Liver (tissue), 3 donors: Measurements from ENCODE around the gene HHLA2.
"Not testable (repeated sequence)": the region's sequence is repeated elsewhere in the genome, so short reads cannot be mapped to it uniquely, and the experiment has no call there.

ENCODE experiments used
- CTCF ChIP-seq: fragments of 150-350 bp; IDR thresholded peaks from 2 replicates; pipeline ENCODE4 v1.5.1; 2017; ENCODE audit warnings: improper control_type of control experiment, low read depth, low read length; ENCODE audit not compliant: missing input control
- NR2F2 ChIP-seq: IDR thresholded peaks from 2 replicates; pipeline ENCODE4 v1.6.1; 2016; ENCODE audit warnings: antibody characterized with exemption
- TAF1 ChIP-seq: conservative IDR thresholded peaks from 2 replicates; pipeline ENCODE4 v1.6.1; 2016; ENCODE audit warnings: antibody characterized with exemption, mild to moderate bottlenecking
- TF ChIP-seq, protein P1 (sequence below): IDR thresholded peaks from 2 replicates; pipeline ENCODE4 v1.6.1; 2016; ENCODE audit warnings: antibody characterized with exemption
- donor health status: healthy.
- donor health status: healthy.

DNA sequence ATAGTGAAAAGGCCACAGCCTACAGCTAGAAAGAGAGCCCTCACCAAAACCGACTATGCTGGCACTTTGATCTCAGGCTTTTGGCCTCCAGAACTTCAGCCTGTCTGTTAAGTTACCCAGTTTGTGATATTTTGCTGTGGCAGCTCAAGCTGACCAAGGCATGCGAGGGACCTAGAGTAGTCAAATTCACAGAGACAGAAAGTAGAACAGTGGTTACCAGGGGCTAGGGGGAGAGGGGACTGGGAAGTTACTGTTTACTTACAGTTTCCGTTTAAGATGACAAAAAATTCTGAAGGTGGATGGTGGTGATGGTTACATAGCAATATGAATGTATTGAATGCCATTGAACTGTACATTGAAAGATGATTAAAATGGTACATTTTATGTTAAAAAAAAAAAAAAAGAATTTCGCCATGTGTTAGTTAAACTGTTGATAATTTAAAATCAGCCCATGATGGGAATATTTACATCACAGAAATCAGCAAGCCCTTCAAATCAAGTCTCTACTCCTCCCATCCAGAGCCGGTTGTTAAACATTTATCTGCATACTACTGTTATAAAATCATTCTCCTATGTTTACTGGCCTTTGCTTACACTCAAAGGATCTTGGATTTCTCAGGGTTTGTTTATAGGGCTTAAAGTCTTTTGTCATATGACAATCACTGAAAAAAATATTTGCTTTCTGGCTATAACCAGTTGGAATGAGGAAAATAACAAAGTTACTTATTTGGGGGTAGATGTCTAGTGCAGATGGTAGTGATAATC lies 31.6 kb upstream of the HHLA2 start:
- TF ChIP-seq CTCF, NR2F2, TAF1: not testable (repeated sequence)
- TF ChIP-seq, protein P1, sequence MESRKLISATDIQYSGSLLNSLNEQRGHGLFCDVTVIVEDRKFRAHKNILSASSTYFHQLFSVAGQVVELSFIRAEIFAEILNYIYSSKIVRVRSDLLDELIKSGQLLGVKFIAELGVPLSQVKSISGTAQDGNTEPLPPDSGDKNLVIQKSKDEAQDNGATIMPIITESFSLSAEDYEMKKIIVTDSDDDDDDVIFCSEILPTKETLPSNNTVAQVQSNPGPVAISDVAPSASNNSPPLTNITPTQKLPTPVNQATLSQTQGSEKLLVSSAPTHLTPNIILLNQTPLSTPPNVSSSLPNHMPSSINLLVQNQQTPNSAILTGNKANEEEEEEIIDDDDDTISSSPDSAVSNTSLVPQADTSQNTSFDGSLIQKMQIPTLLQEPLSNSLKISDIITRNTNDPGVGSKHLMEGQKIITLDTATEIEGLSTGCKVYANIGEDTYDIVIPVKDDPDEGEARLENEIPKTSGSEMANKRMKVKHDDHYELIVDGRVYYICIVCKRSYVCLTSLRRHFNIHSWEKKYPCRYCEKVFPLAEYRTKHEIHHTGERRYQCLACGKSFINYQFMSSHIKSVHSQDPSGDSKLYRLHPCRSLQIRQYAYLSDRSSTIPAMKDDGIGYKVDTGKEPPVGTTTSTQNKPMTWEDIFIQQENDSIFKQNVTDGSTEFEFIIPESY, result not testable (repeated sequence)
